Right lobe of liver (tissue), 6 donors: ENCODE measurements around the gene ABHD12B. TPM values are rescaled to one million over a fixed set of nuclear protein-coding genes. Genes with fewer than 3 reads are reported as not detected.
A peak's percentile ranks its signal among the peaks of the same experiment; 100 is the strongest.

Experiments used
- ATAC-seq, 4 donors: fragments of 200-7000 bp; cut with Tn5 transposase; one replicate each; pipeline ENCODE4 v1.9.1; 2020; ENCODE audit warnings: mild to moderate bottlenecking in 4 of 4, moderate library complexity in 4 of 4
- DNase-seq, 3 donors: peaks; one replicate each; pipeline ENCODE4 v3.0.0-alpha.2; 2020
- H3K27ac ChIP-seq, 3 donors: fragments of 200-600 bp; one replicate each; pipeline ENCODE4 v1.8.0; 2022
- H3K27me3 ChIP-seq, 2 donors: fragments of 200-600 bp; one replicate each; pipeline ENCODE4 v1.8.0; 2022
- H3K36me3 ChIP-seq, 4 donors: fragments of 200-600 bp; sonication (generic) in 1 of 4; one replicate each; pipeline versions ENCODE4 v1.5.1 to v1.8.0; 2017 to 2022; ENCODE audit warnings: control low read depth in 1 of 4
- H3K4me1 ChIP-seq, 4 donors: fragments of 200-600 bp; sonication (generic) in 1 of 4; one replicate each; pipeline versions ENCODE4 v1.5.1 to v1.8.0; 2017 to 2022; ENCODE audit warnings: control low read depth in 1 of 4
- H3K4me3 ChIP-seq, 3 donors: fragments of 200-600 bp; one replicate each; pipeline ENCODE4 v1.8.0; 2022
- H3K9me3 ChIP-seq, 4 donors: fragments of 200-600 bp; sonication (generic) in 1 of 4; one replicate each; pipeline versions ENCODE4 v1.5.1 to v1.8.0; 2017 to 2022; ENCODE audit warnings: control low read depth in 1 of 4
- CTCF ChIP-seq, 4 donors: fragments of 200-600 bp in 3 of 4; fragments of 450-650 bp in 1 of 4; IDR thresholded peaks; one replicate each; pipeline versions ENCODE4 v1.5.1 to v1.8.0; 2016 to 2022; ENCODE audit warnings: antibody characterized with exemption in 4 of 4, mild to moderate bottlenecking in 2 of 4
- POLR2A ChIP-seq: fragments of 450-650 bp; IDR thresholded peaks from one replicate; pipeline ENCODE4 v1.6.1; 2017; ENCODE audit warnings: antibody characterized with exemption, mild to moderate bottlenecking
- WGBS: methylation state at CpG from one replicate; pipeline ENCODE4 v1.1.6; 2018; ENCODE audit warnings: low coverage, low lambda C conversion rate; ENCODE audit not compliant: insufficient coverage; ENCODE audit errors: missing lambda C conversion rate; 5-methylcytosine and 5-hydroxymethylcytosine counted together
- intact Hi-C, 2 donors: fragments of 100-400 bp; cut with DNase I; formaldehyde crosslinking; loops; one replicate each; pipeline versions ENCODE4 v1.11.2 to v1.14.1; 2022
- total RNA-seq, 6 experiments: library from RNA; depleted of rRNA in 2 of 6; stranded (reverse); fragments of >200 nt in 2 of 6; fragmentation: NEBNext Ultra II Directional in 3 of 6; extraction: Animal tissue kit (Norgen Biotek cat#: 25700) in 3 of 6; gene quantifications; one replicate each; pipeline versions ENCODE4 v1.1.0 to v1.2.4, GENCODE V29; 2016 to 2023
- donor health status: DM: no; HTN: yes; CAD: no.
- donor health status: DM: no; HTN: no; CAD: no.
- donor health status: DM: no; HTN: no; CAD: no.
- donor health status: DM: no; HTN: yes; CAD: no.
- donor health status: DM: no; HTN: yes; CAD: no.

Gene ABHD12B
- total RNA-seq, 6 experiments from 2014 or later = not detected

GRCh38 chr14:50823762-50824636 is 47.9 kb upstream of the ABHD12B start:
- H3K27ac ChIP-seq = peak overlapping the region in 1 of 3 donors; percentile 15
- 56% methylated on average over 10 of the region's 10 CpGs for WGBS
- peak; percentile 51 to 58 (median 56) for ATAC-seq
- intact Hi-C loops = no loop called here
- TF ChIP-seq CTCF (IDR thresholded peaks at IDR 0.05) = no peak
- H3K4me1 ChIP-seq = peaks cover 0 to 14% (median 5%) of the 10 kb centered on the region in 4 donors
- H3K36me3 ChIP-seq = no peaks in the 10 kb centered on the region
- H3K27me3 ChIP-seq = no peaks in the 10 kb centered on the region
- H3K9me3 ChIP-seq = no peaks in the 10 kb centered on the region
- no peak for DNase-seq
- no peak overlapping the region for H3K4me3 ChIP-seq

DNA sequence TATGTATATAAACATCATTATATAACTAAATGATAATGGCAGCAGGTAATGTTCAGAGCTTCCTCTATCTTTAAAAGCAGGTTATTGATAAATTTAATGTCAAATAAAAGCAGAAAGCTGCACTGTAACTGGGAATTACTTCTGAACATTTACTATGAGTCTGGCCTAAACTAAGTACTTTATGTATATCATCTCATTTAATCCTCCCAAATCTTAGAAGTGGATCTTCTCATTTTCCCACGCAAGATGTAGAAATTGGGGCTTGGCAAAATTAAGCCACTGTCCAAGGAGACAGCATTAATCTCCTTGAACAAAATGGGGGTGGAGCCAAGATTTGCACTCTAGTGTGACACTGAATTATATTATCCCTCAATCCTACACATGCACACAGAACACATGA is 46.5 kb upstream of the ABHD12B start:
- H3K27ac ChIP-seq = no peak overlapping the region
- no peak for DNase-seq
- no peak overlapping the region for H3K4me3 ChIP-seq
- no peaks in the 10 kb centered on the region for H3K9me3 ChIP-seq
- no peaks in the 10 kb centered on the region for H3K27me3 ChIP-seq
- 100% methylated on average over 1 of the region's 1 CpG for WGBS
- peaks cover 0 to 14% (median 5%) of the 10 kb centered on the region in 4 donors for H3K4me1 ChIP-seq
- ATAC-seq = no peak
- intact Hi-C loops = no loop called here
- no peak for TF ChIP-seq CTCF (IDR thresholded peaks at IDR 0.05)
- TF ChIP-seq POLR2A = no peak
- H3K36me3 ChIP-seq = no peaks in the 10 kb centered on the region

DNA sequence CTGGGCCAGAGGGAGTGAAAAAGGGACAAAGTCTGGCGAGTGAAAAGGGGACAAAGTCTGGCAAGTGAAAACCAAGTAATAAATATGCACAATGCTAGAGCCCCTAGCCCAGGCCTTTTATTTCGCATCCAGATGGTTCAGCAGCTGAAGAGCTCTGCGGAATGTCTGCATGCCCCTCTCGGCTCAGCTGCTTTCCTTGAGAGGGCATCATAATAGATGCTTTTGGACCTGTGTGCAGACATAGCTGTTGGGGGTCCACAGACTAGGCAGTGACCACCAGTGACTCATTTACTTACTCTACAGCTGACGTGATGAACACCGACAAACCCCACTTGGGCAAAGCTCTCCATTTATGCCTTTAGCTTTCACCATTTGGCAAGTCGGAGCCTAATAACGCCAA is 45.2 kb upstream of the ABHD12B start:
- no peak for TF ChIP-seq CTCF (IDR thresholded peaks at IDR 0.05)
- no peak for TF ChIP-seq POLR2A
- no peak for ATAC-seq
- Histone ChIP-seq H3K36me3 (no peaks in the 10 kb centered on the region), H3K27me3 (no peaks in the 10 kb centered on the region), H3K27ac (no peak overlapping the region), H3K4me1 (peaks cover 0 to 18% (median 5%) of the 10 kb centered on the region in 4 donors), H3K4me3 (no peak overlapping the region), H3K9me3 (no peaks in the 10 kb centered on the region)
- no peak for DNase-seq
- intact Hi-C loops = no loop called here
- WGBS = 89% methylated on average over 6 of the region's 8 CpGs

- WGBS = 66% methylated on average over 10 of the region's 10 CpGs
- H3K27me3 ChIP-seq = no peaks in the 10 kb centered on the region
- TF ChIP-seq POLR2A (no peak), CTCF (IDR thresholded peaks at IDR 0.05) (no peak)
- peaks cover 0 to 17% (median 4%) of the 10 kb centered on the region in 4 donors for H3K4me1 ChIP-seq
- intact Hi-C loops = no loop called here
- no peak overlapping the region for H3K4me3 ChIP-seq
- no peaks in the 10 kb centered on the region for H3K9me3 ChIP-seq
- ATAC-seq = no peak
- H3K36me3 ChIP-seq = no peaks in the 10 kb centered on the region
- DNase-seq = no peak
- H3K27ac ChIP-seq = no peak overlapping the region
Observed at GRCh38 chr14:50828721-50829488, 42.9 kb upstream of the ABHD12B start.
